Ovary (tissue), 9 donors: ENCODE data around the gene RECQL5. TPM values are rescaled to one million over a fixed set of nuclear protein-coding genes. Genes with fewer than 3 reads are reported as not detected.

Experiments
- DNase-seq, 5 donors: peaks; one replicate each; pipeline ENCODE4 v3.0.0-alpha.2; 2019 to 2020
- H3K27ac ChIP-seq, 2 donors: fragments of 200-600 bp; one replicate each; pipeline versions ENCODE4 v1.5.1 to v1.8.0; 2019 to 2022
- H3K27me3 ChIP-seq: fragments of 200-600 bp; one replicate; pipeline ENCODE4 v1.8.0; 2022
- H3K36me3 ChIP-seq: fragments of 200-600 bp; sonication (generic); one replicate; pipeline ENCODE4 v1.5.1; 2019
- H3K4me1 ChIP-seq: one replicate; pipeline ENCODE4 v1.8.1; 2013; ENCODE audit warnings: mild to moderate bottlenecking, moderate library complexity; ENCODE audit not compliant: insufficient read depth
- H3K4me3 ChIP-seq: fragments of 200-600 bp; sonication (generic); one replicate; pipeline ENCODE4 v1.5.1; 2017
- H3K9me3 ChIP-seq, 2 donors: fragments of 200-600 bp in 1 of 2; sonication (generic) in 1 of 2; one replicate each; pipeline versions ENCODE4 v1.5.1 to v1.8.1; 2013 to 2019; ENCODE audit warnings: mild to moderate bottlenecking in 1 of 2, moderate library complexity in 1 of 2
- EP300 ChIP-seq: sonication (generic); formaldehyde crosslinking; IDR thresholded peaks from one replicate; pipeline ENCODE4 v1.6.1; 2017; ENCODE audit warnings: antibody characterized with exemption
- POLR2A ChIP-seq: fragments of 450-650 bp; IDR thresholded peaks from one replicate; pipeline ENCODE4 v1.6.1; 2017; ENCODE audit warnings: antibody characterized with exemption, mild to moderate bottlenecking, moderate library complexity
- WGBS, 3 donors: extraction: QIAGEN DNeasy Blood & Tissue Kit in 1 of 3; methylation state at CpG; one replicate each; pipeline versions ENCODE4 v1.1.5 to v1.1.7; 2013 to 2017; 5-methylcytosine and 5-hydroxymethylcytosine counted together
- intact Hi-C, 4 donors: fragments of 100-400 bp; cut with DNase I; formaldehyde crosslinking; loops; one replicate each; pipeline versions ENCODE4 v1.11.0 to v1.15.1; 2022 to 2023
- polyA plus RNA-seq, 2 donors: library from polyadenylated mRNA; stranded (reverse); fragments of 200-250 nt in 1 of 2; fragments of 350-450 nt in 1 of 2; fragmentation: Illumina TruSeq in 1 of 2; extraction: RNeasy Lipid Tissue Mini Kit (QIAGEN cat#74804) in 1 of 2; gene quantifications; one replicate each; pipeline ENCODE4 v1.2.3, GENCODE V29; 2013 to 2014
- total RNA-seq, 7 donors: library from RNA; depleted of rRNA in 2 of 7; stranded (reverse); fragments of >200 nt in 2 of 7; fragmentation: NEBNext Ultra II Directional in 3 of 7; extraction: Animal tissue kit (Norgen Biotek cat#: 25700) in 3 of 7; gene quantifications; one replicate each; pipeline versions ENCODE4 v1.1.0 to v1.2.4, GENCODE V29; 2016 to 2023
- TF ChIP-seq, protein P1 (sequence below), 3 donors: fragments of 450-650 bp in 2 of 3; fragments of 200-600 bp in 1 of 3; IDR thresholded peaks; one replicate each; pipeline versions ENCODE4 v1.5.1 to v1.8.0; 2016 to 2022; ENCODE audit warnings: antibody characterized with exemption in 3 of 3, mild to moderate bottlenecking in 1 of 3
- donor health status: DM: no; HTN: no; CAD: no; lungs with moderate emphysema.
- donor health status: DM: no; HTN: no; CAD: no.
- donor health status: Bipolar disorder and iron deficiency.
- donor health status: DM: yes; HTN: yes; CAD: no.
- donor health status: DM: no; HTN: no; CAD: no.
- donor health status: DM: yes; HTN: yes; CAD: no.

The RECQL5 gene
- total and polyA plus RNA-seq, 9 donors, result 13.8 to 32.8 (median 23.9) TPM

DNA sequence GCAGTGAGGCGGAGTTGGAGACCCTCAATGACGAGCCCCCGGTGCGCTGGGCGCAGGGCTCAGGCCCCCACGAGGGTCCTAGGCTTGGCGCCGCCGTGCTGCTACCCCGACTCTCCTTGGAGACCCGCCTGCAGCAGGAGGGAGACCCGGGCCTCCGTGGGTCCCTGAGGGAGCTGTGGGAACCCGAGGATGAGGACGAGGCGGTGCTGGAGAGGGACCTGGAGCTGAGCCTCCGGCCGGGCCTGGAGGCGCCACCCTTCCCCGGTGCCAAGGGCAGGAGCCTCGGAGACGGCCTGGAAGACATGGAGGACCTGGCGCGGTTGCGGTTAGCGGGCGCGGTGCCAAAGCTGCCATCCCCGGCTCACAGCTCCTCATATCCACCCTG is 77.0 kb downstream of the RECQL5 start:
- no peaks in the 10 kb centered on the region for H3K36me3 ChIP-seq
- no peaks in the 10 kb centered on the region for H3K9me3 ChIP-seq
- H3K27ac ChIP-seq, result peak overlapping the region; percentile 62 to 86
- 51 to 63% (median 56%) methylated on average over 23 to 29 of the region's 29 CpGs for WGBS, 3 donors
- peaks cover 6% of the 10 kb centered on the region for H3K4me1 ChIP-seq
- H3K4me3 ChIP-seq, result no peak overlapping the region
- intact Hi-C loops, result loop anchor here (2.0 to 10.0 kb wide), 6 partner anchors 43 to 165 kb away; partner anchors contain the start of genes CASKIN2 (in 1 of the 4), LLGL2 (in 1 of the 4), SMIM5 (in 1 of the 4) and TSEN54 (in 1 of the 4)
- no peaks in the 10 kb centered on the region for H3K27me3 ChIP-seq
- peak; percentile 39 to 73 (median 67) for DNase-seq
- TF ChIP-seq POLR2A (no peak), EP300 (no peak)
- TF ChIP-seq, protein P1, sequence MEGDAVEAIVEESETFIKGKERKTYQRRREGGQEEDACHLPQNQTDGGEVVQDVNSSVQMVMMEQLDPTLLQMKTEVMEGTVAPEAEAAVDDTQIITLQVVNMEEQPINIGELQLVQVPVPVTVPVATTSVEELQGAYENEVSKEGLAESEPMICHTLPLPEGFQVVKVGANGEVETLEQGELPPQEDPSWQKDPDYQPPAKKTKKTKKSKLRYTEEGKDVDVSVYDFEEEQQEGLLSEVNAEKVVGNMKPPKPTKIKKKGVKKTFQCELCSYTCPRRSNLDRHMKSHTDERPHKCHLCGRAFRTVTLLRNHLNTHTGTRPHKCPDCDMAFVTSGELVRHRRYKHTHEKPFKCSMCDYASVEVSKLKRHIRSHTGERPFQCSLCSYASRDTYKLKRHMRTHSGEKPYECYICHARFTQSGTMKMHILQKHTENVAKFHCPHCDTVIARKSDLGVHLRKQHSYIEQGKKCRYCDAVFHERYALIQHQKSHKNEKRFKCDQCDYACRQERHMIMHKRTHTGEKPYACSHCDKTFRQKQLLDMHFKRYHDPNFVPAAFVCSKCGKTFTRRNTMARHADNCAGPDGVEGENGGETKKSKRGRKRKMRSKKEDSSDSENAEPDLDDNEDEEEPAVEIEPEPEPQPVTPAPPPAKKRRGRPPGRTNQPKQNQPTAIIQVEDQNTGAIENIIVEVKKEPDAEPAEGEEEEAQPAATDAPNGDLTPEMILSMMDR (IDR thresholded peaks at IDR 0.05), result no peak

DNA sequence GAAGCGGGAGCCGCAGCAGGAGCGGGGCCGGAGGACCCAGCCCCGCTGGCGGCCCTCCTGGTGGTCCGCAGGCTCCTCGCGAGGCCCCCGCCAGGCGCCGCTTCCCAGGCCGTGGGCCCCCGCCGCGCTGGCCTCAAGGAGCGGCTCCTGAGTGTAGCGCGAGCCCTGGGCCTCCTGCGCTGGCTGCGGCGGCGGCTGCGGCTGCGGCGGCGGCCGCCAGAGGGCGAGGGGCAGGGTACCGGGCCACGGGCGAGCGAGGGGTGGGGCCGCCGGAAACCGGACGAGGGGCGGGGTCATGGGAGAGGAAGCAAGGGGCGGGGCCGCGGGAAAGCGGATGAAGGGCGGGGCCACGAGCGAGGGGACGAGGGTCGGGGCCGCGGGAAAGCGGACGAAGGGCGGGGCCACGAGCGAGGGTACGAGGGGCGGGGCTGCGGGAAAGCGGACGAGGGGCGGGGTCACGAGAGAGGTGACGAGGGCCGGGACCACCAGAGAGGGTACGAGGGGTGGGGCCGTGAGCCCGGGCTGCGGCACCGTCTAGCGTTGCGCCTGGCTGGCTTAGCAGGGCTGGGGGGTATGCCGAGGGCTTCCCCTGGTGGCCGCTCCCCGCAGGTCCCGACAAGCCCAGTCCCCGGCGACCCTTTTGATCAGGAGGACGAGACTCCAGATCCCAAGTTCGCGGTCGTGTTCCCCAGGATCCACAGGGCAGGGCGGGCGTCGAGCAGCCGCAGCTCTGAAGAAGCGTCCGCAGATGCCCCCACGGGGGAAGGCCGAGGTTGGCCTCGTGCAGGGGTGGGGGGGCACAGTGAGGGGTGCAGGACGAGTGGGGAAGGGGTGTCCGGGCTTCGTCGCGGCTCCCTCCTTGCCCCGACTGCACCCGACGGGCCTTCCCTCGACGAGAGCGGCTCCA is 77.7 kb downstream of the RECQL5 start:
- H3K4me3 ChIP-seq, result peak overlapping the region; percentile 74
- H3K36me3 ChIP-seq, result no peaks in the 10 kb centered on the region
- TF ChIP-seq EP300 (no peak), POLR2A (peak; percentile 90)
- TF ChIP-seq, protein P1 (IDR thresholded peaks at IDR 0.05), result peak in 2 of 3 donors; percentile 87 to 97
- intact Hi-C loops, result loop anchor here (2.0 to 10.0 kb wide), 5 partner anchors 62 to 164 kb away; partner anchors contain the start of genes CASKIN2 (in 1 of the 4), LLGL2 (in 1 of the 4) and TSEN54 (in 1 of the 4)
- H3K27me3 ChIP-seq, result no peaks in the 10 kb centered on the region
- peak; percentile 94 to 99 (median 98) for DNase-seq
- peak overlapping the region; percentile 93 to 98 for H3K27ac ChIP-seq
- WGBS, 3 donors, result 4 to 5% (median 5%) methylated on average over 41 to 100 of the region's 100 CpGs
- peaks cover 6% of the 10 kb centered on the region for H3K4me1 ChIP-seq
- H3K9me3 ChIP-seq, result no peaks in the 10 kb centered on the region

DNA sequence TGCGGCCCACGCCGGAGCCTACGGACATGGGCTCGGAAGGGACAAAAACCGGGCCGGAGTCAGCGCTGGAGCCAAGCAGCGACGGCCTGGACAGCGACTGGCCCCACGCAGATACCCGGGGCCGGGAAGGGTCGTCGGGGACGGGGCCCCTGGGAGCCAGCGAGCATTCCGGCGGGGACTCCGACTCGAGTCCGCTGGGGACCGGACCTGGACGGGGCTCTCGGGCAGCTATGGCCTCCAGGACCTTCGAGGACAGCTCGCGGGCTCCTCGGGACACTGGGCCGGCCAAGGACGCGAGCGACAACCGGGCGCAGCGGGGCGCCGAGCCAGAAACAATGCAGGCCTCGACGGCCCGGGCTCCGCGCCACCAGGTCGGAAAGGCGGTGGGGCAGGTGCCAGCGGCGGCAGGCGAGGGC is 78.3 kb downstream of the RECQL5 start:
- TF ChIP-seq EP300 (no peak), POLR2A (no peak)
- TF ChIP-seq, protein P1 (IDR thresholded peaks at IDR 0.05), result no peak
- Histone ChIP-seq H3K27me3 (no peaks in the 10 kb centered on the region), H3K36me3 (no peaks in the 10 kb centered on the region), H3K27ac (peak overlapping the region; percentile 93 to 98), H3K9me3 (no peaks in the 10 kb centered on the region), H3K4me1 (peaks cover 6% of the 10 kb centered on the region), H3K4me3 (peak overlapping the region; percentile 74)
- 1 to 10% (median 4%) methylated on average over 2 to 49 of the region's 49 CpGs for WGBS, 3 donors
- intact Hi-C loops, result loop anchor here (1.0 to 10.0 kb wide), 6 partner anchors 61 to 164 kb away; partner anchors contain the start of genes CASKIN2 (in 2 of the 4), LLGL2 (in 1 of the 4) and TSEN54 (in 1 of the 4)
- DNase-seq, result peak in 3 of 5 donors; percentile 62 to 76 (median 65)

DNA sequence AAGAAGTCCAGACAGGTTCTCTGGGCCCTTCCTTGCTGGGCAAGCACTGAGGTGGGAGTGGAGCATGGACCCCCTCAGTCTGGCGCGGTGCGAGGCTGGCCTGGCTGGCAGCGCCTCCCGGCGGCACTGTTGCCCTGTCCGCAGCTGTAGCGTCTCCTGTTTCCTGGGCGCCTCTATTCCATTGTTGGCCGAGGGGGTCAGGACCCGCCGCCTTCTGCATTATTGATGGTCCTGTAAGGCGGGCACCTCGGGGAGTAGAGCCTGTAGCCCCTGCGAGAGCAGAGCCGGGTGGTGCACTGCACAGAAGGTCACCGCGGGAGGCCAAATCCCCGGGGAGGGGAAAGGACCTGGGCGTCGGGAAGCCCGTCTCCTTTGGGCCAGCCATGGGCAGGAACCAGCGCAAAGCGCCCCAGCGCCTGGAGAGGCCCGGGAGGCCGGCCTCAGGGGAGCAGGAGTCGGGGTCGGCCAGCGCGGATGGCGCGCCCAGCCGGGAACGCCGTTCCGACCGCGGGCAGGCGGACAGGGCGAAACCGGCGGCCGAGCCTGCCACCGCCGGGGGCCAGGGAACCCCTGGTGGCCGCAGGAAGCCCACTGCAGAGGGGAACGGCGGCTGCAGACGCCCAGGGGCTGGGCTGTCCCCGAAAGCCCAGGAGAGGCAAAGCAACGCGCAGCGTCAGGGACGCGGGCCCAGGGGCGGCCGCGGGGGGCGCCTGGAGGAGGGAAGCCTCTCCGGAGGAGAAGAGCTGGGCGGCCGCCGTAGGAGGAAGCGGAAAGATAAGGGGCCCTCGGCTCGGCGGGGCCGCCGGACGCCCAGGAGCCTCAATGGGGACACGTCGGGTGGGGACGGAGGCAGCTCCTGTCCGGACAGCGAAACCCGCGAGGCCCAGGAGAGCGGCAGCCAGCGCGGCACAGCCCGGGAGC is 79.0 kb downstream of the RECQL5 start, which contains the start of gene MYO15B:
TSS of gene MYO15B (plus strand) at position 126 of the 921 bp plus-strand sequence. CDS start at position 384, 258 bp downstream.
- WGBS, 3 donors, result 1 to 10% (median 4%) methylated on average over 14 to 82 of the region's 82 CpGs
- Histone ChIP-seq H3K4me3 (peak within 1 kb of the TSS; percentile 74), H3K27me3 (no peaks in the 10 kb centered on the region), H3K9me3 (no peaks in the 10 kb centered on the region), H3K4me1 (peaks cover 6% of the 10 kb centered on the region), H3K27ac (peak within 1 kb of the TSS; percentile 93 to 98), H3K36me3 (no peaks in the 10 kb centered on the region)
- intact Hi-C loops, result loop anchor here (1.0 to 10.0 kb wide), 6 partner anchors 61 to 163 kb away; partner anchors contain the start of genes CASKIN2 (in 2 of the 4), LLGL2 (in 1 of the 4) and TSEN54 (in 1 of the 4)
- peak; percentile 15 for TF ChIP-seq POLR2A
- no peak for TF ChIP-seq EP300
- TF ChIP-seq, protein P1 (IDR thresholded peaks at IDR 0.05), result peak in 2 of 3 donors; percentile 57 to 60
- peak; percentile 64 to 85 (median 74) for DNase-seq
